HepG2 (cell line): ENCODE data around the gene PLCB4. TPM values are rescaled to one million over a fixed set of nuclear protein-coding genes. Genes with fewer than 3 reads are reported as not detected.

Source experiments
- ATAC-seq: fragments of 200-7000 bp; cut with Tn5 transposase; 3 replicates; pipeline ENCODE4 v1.9.1; 2020; ENCODE audit warnings: mild to moderate bottlenecking, moderate library complexity
- BruUV-seq: library from RNA; stranded (reverse); fragments of 400-500 nt; replicated peaks from 2 replicates; lab custom pipeline; 2021; lab: Mats Ljungman, UMichigan
- CTCF ChIA-PET: fragments of 300-600 bp; formaldehyde crosslinking; extraction: SDS; loops from one replicate; lab custom pipeline; 2021; ENCODE audit warnings: low total read pairs, inconsistent platforms, low intra/inter-chr PET ratio; lab: Yijun Ruan, JAX
- POLR2A ChIA-PET: fragments of 350-600 bp; sonication (Branson Sonifier 250); formaldehyde crosslinking; loops from one replicate; lab custom pipeline; 2020; ENCODE audit warnings: antibody characterized with exemption, inconsistent platforms; lab: Yijun Ruan, JAX
- DNase-seq: peaks from one replicate; pipeline ENCODE4 v3.0.0-alpha.2; 2015; ENCODE audit warnings: low spot score
- FAIRE-seq: peaks from 3 replicates; lab custom pipeline; 2011; peaks lifted over from hg19 to GRCh38; lab: Jason Lieb, UNC
- H2AFZ ChIP-seq: one replicate; pipeline ENCODE4 v1.6.1; 2011; ENCODE audit warnings: low read length, inconsistent platforms
- H3K27ac ChIP-seq: fragments of 300-600 bp; 3 replicates; pipeline ENCODE4 v1.8.0; 2011; ENCODE audit warnings: mixed run types, mild to moderate bottlenecking, mixed read lengths, low read length, inconsistent platforms; ENCODE audit not compliant: insufficient read depth; ENCODE audit errors: extremely low read length
- H3K27me3 ChIP-seq, 2 experiments: fragments of 200-600 bp in 1 of 2; 2 replicates in 1 of 2; 3 replicates in 1 of 2; pipeline versions ENCODE4 v1.6.0 to v1.8.0; 2011; ENCODE audit warnings: low read length in 2 of 2, mild to moderate bottlenecking in 2 of 2, moderate library complexity in 2 of 2, inconsistent platforms in 1 of 2; ENCODE audit not compliant: insufficient read depth in 2 of 2, control insufficient read depth in 1 of 2
- H3K36me3 ChIP-seq, 2 experiments: fragments of 200-600 bp in 1 of 2; replicated peaks in 1 of 2; 2 replicates in 1 of 2; 3 replicates in 1 of 2; pipeline versions ENCODE4 v1.5.1 to v1.8.0; 2011; ENCODE audit warnings: low read length in 2 of 2, inconsistent platforms in 1 of 2; ENCODE audit not compliant: insufficient read depth in 2 of 2, control insufficient read depth in 1 of 2
- H3K4me1 ChIP-seq: 2 replicates; pipeline ENCODE4 v1.5.1; 2012; ENCODE audit warnings: low read length, inconsistent platforms; ENCODE audit not compliant: insufficient read depth
- H3K4me2 ChIP-seq: 2 replicates; pipeline ENCODE4 v1.6.0; 2011; ENCODE audit warnings: low read depth, low read length, inconsistent platforms
- H3K4me3 ChIP-seq, 3 experiments: fragments of 200-600 bp in 1 of 3; sonication (generic), shearing (Covaris generic) in 1 of 3; replicated peaks in 1 of 3; 2 replicates each; pipeline ENCODE4 v1.5.1; 2011 to 2016; ENCODE audit warnings: low read length in 3 of 3, inconsistent platforms in 2 of 3, low read depth in 2 of 3, mild to moderate bottlenecking in 2 of 3, control low read depth in 1 of 3, mixed read lengths in 1 of 3; ENCODE audit not compliant: insufficient read depth in 1 of 3
- H3K79me2 ChIP-seq: one replicate; pipeline ENCODE4 v1.6.1; 2011; ENCODE audit warnings: low read length, inconsistent platforms; ENCODE audit not compliant: insufficient read depth
- H3K9ac ChIP-seq: 2 replicates; pipeline ENCODE4 v1.6.0; 2011; ENCODE audit warnings: mild to moderate bottlenecking, low read depth, low read length, inconsistent platforms; ENCODE audit not compliant: insufficient read depth
- H3K9me3 ChIP-seq: 2 replicates; pipeline ENCODE4 v1.5.1; 2012; ENCODE audit warnings: mild to moderate bottlenecking, low read length
- H4K20me1 ChIP-seq: 2 replicates; pipeline ENCODE4 v1.6.0; 2011; ENCODE audit warnings: inconsistent platforms, mild to moderate bottlenecking, low read length, moderate library complexity; ENCODE audit not compliant: insufficient read depth
- ATM ChIP-seq: fragments of 450-650 bp; IDR thresholded peaks from 2 replicates; pipeline ENCODE4 v1.7.1; 2017; ENCODE audit warnings: mild to moderate bottlenecking, borderline replicate concordance
- DRAP1 ChIP-seq: IDR thresholded peaks from 2 replicates; pipeline ENCODE4 v1.6.1; 2016; ENCODE audit warnings: missing genetic modification reagents, missing compliant biosample characterization
- GATAD1 ChIP-seq: IDR thresholded peaks from 2 replicates; pipeline ENCODE4 v1.6.1; 2016; ENCODE audit warnings: missing genetic modification reagents, missing compliant biosample characterization
- MAX ChIP-seq: IDR thresholded peaks from 2 replicates; pipeline ENCODE4 v1.6.1; 2012; ENCODE audit warnings: inconsistent platforms
- NFKB2 ChIP-seq: sonication (generic); formaldehyde crosslinking; IDR thresholded peaks from 2 replicates; pipeline ENCODE4 v1.4.0; 2020; ENCODE audit warnings: missing genetic modification reagents, borderline replicate concordance
- NR2F6 ChIP-seq, 2 experiments: IDR thresholded peaks; 2 replicates each; pipeline ENCODE4 v1.6.1; 2016; ENCODE audit warnings: antibody characterized with exemption in 1 of 2, mild to moderate bottlenecking in 1 of 2
- PRPF4 ChIP-seq: fragments of 200-400 bp; formaldehyde crosslinking; IDR thresholded peaks from 2 replicates; pipeline ENCODE4 v1.6.1; 2016; ENCODE audit warnings: low read length, low read depth; ENCODE audit not compliant: poor library complexity, severe bottlenecking
- SMAD9 ChIP-seq: sonication (generic); formaldehyde crosslinking; IDR thresholded peaks from 2 replicates; pipeline ENCODE4 v1.5.1; 2020; ENCODE audit warnings: mild to moderate bottlenecking, missing genetic modification reagents
- USF2 ChIP-seq, 2 experiments: sonication (generic) in 1 of 2; formaldehyde crosslinking in 1 of 2; IDR thresholded peaks; 2 replicates each; pipeline versions ENCODE4 v1.5.1 to v1.6.1; 2011 to 2020; ENCODE audit warnings: borderline replicate concordance in 1 of 2, low read depth in 1 of 2, low read length in 1 of 2, mild to moderate bottlenecking in 1 of 2, missing genetic modification reagents in 1 of 2, moderate library complexity in 1 of 2
- ZMAT3 ChIP-seq: sonication (generic); formaldehyde crosslinking; conservative IDR thresholded peaks from 2 replicates; pipeline ENCODE4 v1.7.0; 2021; ENCODE audit warnings: missing genetic modification reagents
- ZNF431 ChIP-seq: sonication (generic); formaldehyde crosslinking; IDR thresholded peaks from 2 replicates; pipeline ENCODE4 v1.9.0; 2022; ENCODE audit warnings: missing genetic modification reagents, low read depth, mild to moderate bottlenecking, borderline replicate concordance
- ZNF552 ChIP-seq: sonication (generic); formaldehyde crosslinking; IDR thresholded peaks from 2 replicates; pipeline ENCODE4 v1.9.0; 2022; ENCODE audit warnings: missing genetic modification reagents, mild to moderate bottlenecking, borderline replicate concordance
- ZNF562 ChIP-seq: sonication (generic); formaldehyde crosslinking; IDR thresholded peaks from 2 replicates; pipeline ENCODE4 v1.8.0; 2022; ENCODE audit warnings: missing genetic modification reagents, borderline replicate concordance
- ZNF629 ChIP-seq: sonication (generic); formaldehyde crosslinking; conservative IDR thresholded peaks from 2 replicates; pipeline ENCODE4 v1.5.0; 2020; ENCODE audit warnings: missing genetic modification reagents
- ZNF879 ChIP-seq: sonication (generic); formaldehyde crosslinking; IDR thresholded peaks from 2 replicates; pipeline ENCODE4 v1.8.1; 2023; ENCODE audit warnings: missing genetic modification reagents
- WGBS: methylation state at CpG from one replicate; pipeline ENCODE4 v1.1.6; 2017; ENCODE audit warnings: low lambda C conversion rate; 5-methylcytosine and 5-hydroxymethylcytosine counted together
- in situ Hi-C: cut with HindIII; loops from 2 replicates; pipeline ENCODE4 v1.10.0; 2017; ENCODE audit warnings: low pct_unique_long_range_greater_than_20kb; ENCODE audit not compliant: extremely low pct_ligation_motif_present
- intact Hi-C: fragments of 100-400 bp; cut with micrococcal nuclease; formaldehyde crosslinking; loops from one replicate; pipeline ENCODE4 v1.10.0; 2022; ENCODE audit not compliant: unreplicated experiment
- polyA plus RNA-seq, 8 experiments: library from polyadenylated mRNA; depleted of rRNA in 3 of 8; stranded (reverse) in 7 of 8; unstranded in 1 of 8; fragments of >200 nt; fragmentation: Illumina TruSeq in 4 of 8; extraction: Trizol in 4 of 8; gene quantifications; 2 replicates each; pipeline versions ENCODE4 v1.2.1 to v1.2.3, GENCODE V29; 2011 to 2016; ENCODE audit warnings: low read depth in 4 of 8, missing spikeins in 1 of 8, mixed read lengths in 1 of 8; ENCODE audit not compliant: insufficient read depth in 1 of 8
- total RNA-seq, 5 experiments: library from RNA; depleted of rRNA; stranded (reverse); fragments of >200 nt; fragmentation: Illumina TruSeq; extraction: Trizol; gene quantifications; 2 replicates each; pipeline ENCODE4 v1.2.3, GENCODE V29; 2016; ENCODE audit warnings: low read depth in 1 of 5
- TF ChIP-seq, protein P1 (sequence below): sonication (generic); formaldehyde crosslinking; IDR thresholded peaks from 2 replicates; pipeline ENCODE4 v1.4.0; 2020; ENCODE audit warnings: missing genetic modification reagents, borderline replicate concordance

Gene PLCB4
- total and polyA plus RNA-seq, 2 of the 13 experiments (the other 11 are each of a cell fraction or from before 2014, with no cell fraction given) = 0.01 TPM; not detected in 1

DNA sequence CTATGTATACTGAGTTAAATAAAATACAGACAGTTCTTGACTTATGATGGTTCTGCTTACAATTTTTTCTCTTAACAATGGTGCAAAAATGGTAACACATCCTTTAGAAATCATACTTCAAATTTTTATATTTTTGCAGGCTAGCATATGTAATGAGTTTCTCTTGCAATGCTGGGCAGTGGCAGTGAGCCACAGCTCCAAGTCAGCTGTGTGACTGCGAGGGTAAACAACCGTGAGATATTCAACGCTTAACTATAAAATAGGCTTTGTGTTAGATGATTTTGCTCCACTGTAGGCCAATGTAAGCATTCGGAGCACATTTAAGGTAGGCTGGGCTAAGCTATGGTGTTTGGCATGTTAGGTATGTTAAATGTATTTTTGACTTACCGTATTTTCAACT, 136.1 kb downstream of the PLCB4 start:
- ChIA-PET POLR2A (no interaction called here), CTCF (no interaction called here)
- H2AFZ ChIP-seq = no peak overlapping the region
- H3K79me2 ChIP-seq = no peaks in the 10 kb centered on the region
- H3K9ac ChIP-seq = no peak overlapping the region
- in situ Hi-C loops (no loop called here), intact Hi-C loops (no loop called here)
- H3K36me3 ChIP-seq = no peaks in the 10 kb centered on the region
- no peak for FAIRE-seq
- DNase-seq = no peak
- ATAC-seq = no peak
- H3K4me1 ChIP-seq = no peaks in the 10 kb centered on the region
- TF ChIP-seq MAX = no peak
- TF ChIP-seq ZNF552 (CRISPR knock-in tag) = no peak
- no peak for TF ChIP-seq ATM
- no peak for TF ChIP-seq DRAP1 (CRISPR knock-in tag)
- no peak for TF ChIP-seq ZMAT3 (CRISPR knock-in tag)
- no peak for TF ChIP-seq ZNF562 (CRISPR knock-in tag)
- no peak for TF ChIP-seq ZNF629
- no peak for TF ChIP-seq NR2F6 (IDR thresholded peaks at IDR 0.05)
- no peak for TF ChIP-seq NR2F6 (CRISPR knock-in tag; IDR thresholded peaks at IDR 0.05)
- TF ChIP-seq PRPF4 = no peak
- no peak for TF ChIP-seq ZNF431 (CRISPR knock-in tag)
- TF ChIP-seq SMAD9 = no peak
- TF ChIP-seq GATAD1 (CRISPR knock-in tag) = no peak
- no peak for TF ChIP-seq ZNF879 (CRISPR knock-in tag)
- TF ChIP-seq USF2 (IDR thresholded peaks at IDR 0.05; ENCODE audit: low read depth, low read length) = no peak
- no peak for TF ChIP-seq USF2 (CRISPR knock-in tag; IDR thresholded peaks at IDR 0.05; ENCODE audit: borderline replicate concordance)
- no peak for TF ChIP-seq NFKB2 (CRISPR knock-in tag)
- TF ChIP-seq, protein P1, sequence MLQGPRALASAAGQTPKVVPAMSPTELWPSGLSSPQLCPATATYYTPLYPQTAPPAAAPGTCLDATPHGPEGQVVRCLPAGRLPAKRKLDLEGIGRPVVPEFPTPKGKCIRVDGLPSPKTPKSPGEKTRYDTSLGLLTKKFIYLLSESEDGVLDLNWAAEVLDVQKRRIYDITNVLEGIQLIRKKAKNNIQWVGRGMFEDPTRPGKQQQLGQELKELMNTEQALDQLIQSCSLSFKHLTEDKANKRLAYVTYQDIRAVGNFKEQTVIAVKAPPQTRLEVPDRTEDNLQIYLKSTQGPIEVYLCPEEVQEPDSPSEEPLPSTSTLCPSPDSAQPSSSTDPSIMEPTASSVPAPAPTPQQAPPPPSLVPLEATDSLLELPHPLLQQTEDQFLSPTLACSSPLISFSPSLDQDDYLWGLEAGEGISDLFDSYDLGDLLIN (CRISPR knock-in tag) = no peak
- H3K4me2 ChIP-seq = no peak overlapping the region
- peaks cover 2 to 3% of the 10 kb centered on the region in 2 experiments; a peak in 3 of 5 replicates for H3K27me3 ChIP-seq
- H4K20me1 ChIP-seq = no peaks in the 10 kb centered on the region
- no peak overlapping the region for H3K4me3 ChIP-seq
- no TSS peak for BruUV-seq
- WGBS = 32% methylated on average over 5 of the region's 5 CpGs
- H3K9me3 ChIP-seq = no peaks in the 10 kb centered on the region
- H3K27ac ChIP-seq = no peak overlapping the region
